AG09309 (cell line): ENCODE results near the gene UBA6.

Source experiments
- DNase-seq: peaks from one replicate; pipeline ENCODE4 v3.0.0-alpha.2; 2010; ENCODE audit warnings: low read depth
- H3K4me3 ChIP-seq: 2 replicates; pipeline ENCODE4 v1.5.1; 2011; ENCODE audit warnings: mild to moderate bottlenecking, low read depth, low read length, moderate library complexity; ENCODE audit not compliant: control insufficient read depth
- CTCF ChIP-seq: IDR thresholded peaks from 2 replicates; pipeline ENCODE4 v1.5.1; 2011; ENCODE audit warnings: mild to moderate bottlenecking, low read depth, low read length, inconsistent platforms; ENCODE audit not compliant: insufficient read depth, control insufficient read depth; ENCODE audit errors: missing control alignments

Gene UBA6

GRCh38 chr4:67723341-67723740 is 22.4 kb upstream of the UBA6 start:
- TF ChIP-seq CTCF = no peak
- no peak overlapping the region for H3K4me3 ChIP-seq
- no peak for DNase-seq

GRCh38 chr4:67721770-67722597 is 21.0 kb upstream of the UBA6 start:
- DNase-seq = no peak
- TF ChIP-seq CTCF = no peak
- H3K4me3 ChIP-seq = no peak overlapping the region

- DNase-seq = no peak
Observed at GRCh38 chr4:67721315-67721769, 20.4 kb upstream of the UBA6 start.

GRCh38 chr4:67719953-67720617 is 19.1 kb upstream of the UBA6 start:
- no peak overlapping the region for H3K4me3 ChIP-seq
- no peak for DNase-seq
- TF ChIP-seq CTCF = no peak

More at GRCh38 chr4:67721315-67721769, 20.4 kb upstream of the UBA6 start:
- no peak overlapping the region for H3K4me3 ChIP-seq
- no peak for TF ChIP-seq CTCF

GRCh38 chr4:67718848-67719247 is 17.9 kb upstream of the UBA6 start:
- no peak for TF ChIP-seq CTCF
- no peak overlapping the region for H3K4me3 ChIP-seq
- no peak for DNase-seq

GRCh38 chr4:67717586-67717985 is 16.6 kb upstream of the UBA6 start:
- no peak overlapping the region for H3K4me3 ChIP-seq
- TF ChIP-seq CTCF = no peak
- DNase-seq = no peak

- TF ChIP-seq CTCF = no peak
- no peak overlapping the region for H3K4me3 ChIP-seq
- no peak for DNase-seq
Observed at GRCh38 chr4:67714955-67715354, 14.0 kb upstream of the UBA6 start.
